GM20000 (cell line): ENCODE results near the gene C1QTNF1.

ENCODE experiments used
- DNase-seq: peaks from one replicate; pipeline ENCODE4 v3.0.0; 2012; ENCODE audit warnings: low spot score
- TF ChIP-seq, protein P1 (sequence below): IDR thresholded peaks from 2 replicates; pipeline ENCODE4 v1.5.1; 2012; ENCODE audit warnings: mild to moderate bottlenecking, control low read depth; ENCODE audit errors: extremely low read depth, missing control alignments

C1QTNF1 gene

DNA sequence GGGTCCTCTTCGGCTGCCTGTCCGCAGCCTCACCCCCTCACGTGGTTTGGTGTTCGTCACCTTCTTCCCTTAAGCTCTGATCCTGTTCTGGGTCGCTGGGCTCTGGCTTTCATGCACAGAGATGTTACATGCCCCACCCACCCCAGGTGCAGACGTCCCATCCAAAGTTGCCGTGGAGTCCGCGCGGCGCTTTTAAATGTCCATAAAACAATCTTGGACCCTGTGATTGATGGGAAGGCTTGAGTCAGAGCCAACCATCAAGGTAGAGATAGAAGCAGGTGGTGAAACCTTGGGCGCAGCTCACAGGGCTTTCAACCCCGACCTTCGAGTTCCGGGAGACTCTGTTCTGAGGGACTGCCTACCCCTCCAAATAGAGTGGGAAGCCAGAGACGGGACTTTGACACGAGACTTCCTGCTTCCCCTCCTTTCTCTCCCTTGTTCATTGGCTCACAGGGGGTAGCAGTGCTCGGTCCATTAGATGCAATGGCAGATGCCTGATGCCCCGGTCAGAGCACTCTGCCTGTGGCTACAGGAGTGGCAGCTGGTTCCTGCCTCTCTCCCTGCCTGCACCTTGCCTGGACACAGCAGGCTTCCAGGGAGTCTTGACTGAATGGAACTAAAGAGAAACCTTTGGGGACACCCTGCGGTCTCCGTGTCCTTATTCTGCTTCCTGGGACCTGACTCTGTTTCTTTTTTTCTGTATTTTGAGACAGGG, 54.7 kb downstream of the C1QTNF1 start:
- TF ChIP-seq, protein P1, sequence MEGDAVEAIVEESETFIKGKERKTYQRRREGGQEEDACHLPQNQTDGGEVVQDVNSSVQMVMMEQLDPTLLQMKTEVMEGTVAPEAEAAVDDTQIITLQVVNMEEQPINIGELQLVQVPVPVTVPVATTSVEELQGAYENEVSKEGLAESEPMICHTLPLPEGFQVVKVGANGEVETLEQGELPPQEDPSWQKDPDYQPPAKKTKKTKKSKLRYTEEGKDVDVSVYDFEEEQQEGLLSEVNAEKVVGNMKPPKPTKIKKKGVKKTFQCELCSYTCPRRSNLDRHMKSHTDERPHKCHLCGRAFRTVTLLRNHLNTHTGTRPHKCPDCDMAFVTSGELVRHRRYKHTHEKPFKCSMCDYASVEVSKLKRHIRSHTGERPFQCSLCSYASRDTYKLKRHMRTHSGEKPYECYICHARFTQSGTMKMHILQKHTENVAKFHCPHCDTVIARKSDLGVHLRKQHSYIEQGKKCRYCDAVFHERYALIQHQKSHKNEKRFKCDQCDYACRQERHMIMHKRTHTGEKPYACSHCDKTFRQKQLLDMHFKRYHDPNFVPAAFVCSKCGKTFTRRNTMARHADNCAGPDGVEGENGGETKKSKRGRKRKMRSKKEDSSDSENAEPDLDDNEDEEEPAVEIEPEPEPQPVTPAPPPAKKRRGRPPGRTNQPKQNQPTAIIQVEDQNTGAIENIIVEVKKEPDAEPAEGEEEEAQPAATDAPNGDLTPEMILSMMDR = no peak
- DNase-seq = no peak

DNA sequence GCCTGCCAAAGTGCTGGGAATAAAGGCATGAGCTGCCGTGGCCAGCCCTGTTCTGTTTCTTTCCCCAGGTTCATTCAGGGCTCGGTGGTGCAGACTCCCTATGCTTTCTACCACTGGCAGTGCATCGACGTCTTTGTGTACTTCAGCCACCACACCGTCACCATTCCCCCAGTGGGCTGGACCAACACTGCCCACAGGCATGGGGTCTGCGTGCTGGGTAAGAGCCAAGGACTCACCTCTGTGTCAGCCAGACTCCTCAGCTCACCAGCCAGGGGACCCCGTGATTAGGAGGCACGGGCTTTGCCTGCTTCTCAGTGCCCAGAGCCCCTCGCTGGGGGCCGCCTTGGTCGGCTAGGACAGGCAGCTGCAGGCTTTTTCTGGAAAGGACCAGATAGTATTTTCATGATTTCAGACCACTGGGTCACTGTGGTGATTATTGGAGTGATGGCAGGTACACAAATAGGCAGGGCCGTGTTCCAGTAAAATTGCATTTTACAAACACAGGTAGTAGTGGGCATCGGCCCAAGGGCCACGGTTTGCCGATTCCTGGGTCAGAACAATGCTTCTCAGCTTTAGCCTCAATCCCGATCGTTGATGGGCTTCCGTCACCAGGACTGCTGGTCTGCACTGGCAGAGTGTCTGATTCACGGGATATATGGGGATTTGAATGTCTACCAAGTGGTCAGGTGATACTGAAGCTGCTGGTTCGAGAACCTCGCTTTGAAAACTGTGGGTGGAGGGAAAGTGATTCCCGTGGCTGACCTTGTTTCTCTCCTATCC, 55.6 kb downstream of the C1QTNF1 start:
- TF ChIP-seq, protein P1 = no peak

DNA sequence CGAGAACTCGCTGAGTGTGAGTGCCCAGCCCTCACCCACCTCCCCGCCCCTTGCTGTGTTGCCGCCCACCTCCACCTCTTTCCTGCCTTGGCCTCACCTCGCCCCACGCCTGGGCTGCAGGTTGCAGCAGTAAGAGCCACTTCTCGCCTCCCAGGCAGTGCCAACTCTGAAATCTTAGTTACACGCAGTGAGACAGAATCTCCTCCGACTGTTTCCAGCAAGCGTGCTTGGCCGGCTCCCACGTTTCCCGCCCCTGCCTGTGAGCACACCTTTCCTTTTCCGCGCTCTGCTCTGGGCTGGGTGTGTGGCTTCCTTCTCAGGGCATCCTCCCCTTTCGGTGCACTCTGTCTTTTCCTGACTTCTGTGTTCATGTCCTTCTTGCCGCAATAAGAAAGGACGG, 56.4 kb downstream of the C1QTNF1 start:
- TF ChIP-seq, protein P1 = no peak
- DNase-seq = no peak

More for the DNA sequence above, 55.6 kb downstream of the C1QTNF1 start:
- DNase-seq = no peak

DNA sequence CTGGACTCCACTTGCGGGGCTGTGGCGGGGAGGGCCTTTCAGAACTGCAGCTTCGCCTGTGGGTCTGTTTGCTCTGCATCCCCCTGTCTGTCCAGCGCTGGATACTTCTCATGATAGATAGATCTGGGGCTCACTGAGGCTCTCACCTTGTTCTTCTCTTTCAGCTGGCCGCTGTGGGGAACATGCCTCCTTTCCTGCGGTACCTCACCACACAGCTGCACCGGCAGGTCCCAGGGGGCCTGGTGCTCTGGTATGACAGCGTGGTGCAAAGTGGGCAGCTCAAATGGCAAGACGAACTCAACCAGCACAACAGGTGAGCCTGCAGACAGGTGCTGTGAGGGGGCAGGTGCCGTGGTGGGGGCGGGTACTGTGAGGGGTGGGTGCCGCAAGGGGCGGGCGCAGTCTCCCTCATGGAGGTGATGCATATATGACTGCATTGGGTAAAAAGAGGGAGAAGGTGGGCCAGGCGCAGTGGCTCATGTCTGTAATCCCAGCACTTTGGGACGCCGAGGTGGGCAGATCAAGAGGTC, 56.9 kb downstream of the C1QTNF1 start:
- no peak for DNase-seq
- TF ChIP-seq, protein P1 = no peak

DNA sequence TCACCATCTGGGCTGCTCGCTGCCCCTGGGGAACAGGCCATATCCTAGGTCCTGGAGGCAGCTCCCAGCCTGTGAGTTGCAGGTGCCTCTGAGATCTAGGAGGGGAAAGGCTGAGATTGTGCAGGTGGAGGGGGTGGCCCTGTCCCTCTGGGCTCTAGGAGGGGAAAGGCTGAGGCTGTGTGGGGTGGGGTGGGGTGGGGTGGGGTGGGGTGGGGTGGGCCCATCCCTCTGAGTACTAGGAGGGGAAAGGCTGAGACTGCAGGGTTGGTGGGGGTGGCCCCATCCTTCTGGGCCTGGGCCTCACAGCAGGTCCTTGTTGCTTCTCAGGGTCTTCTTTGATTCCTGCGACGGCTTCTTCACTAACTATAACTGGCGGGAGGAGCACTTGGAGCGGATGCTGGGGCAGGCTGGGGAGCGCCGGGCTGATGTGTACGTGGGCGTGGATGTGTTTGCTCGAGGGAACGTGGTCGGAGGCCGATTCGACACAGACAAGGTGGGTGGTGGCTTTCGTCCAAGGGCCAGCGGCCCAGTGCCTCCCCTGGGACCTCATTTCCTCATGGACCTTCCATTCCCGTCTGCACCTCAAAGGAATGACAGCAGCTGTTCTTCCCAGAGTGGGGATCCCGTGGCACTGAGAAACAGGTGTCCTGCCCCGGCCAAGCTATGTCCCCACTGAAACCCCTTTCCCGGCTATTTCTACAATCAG, 57.8 kb downstream of the C1QTNF1 start:
- no peak for DNase-seq
- TF ChIP-seq, protein P1 = no peak

DNA sequence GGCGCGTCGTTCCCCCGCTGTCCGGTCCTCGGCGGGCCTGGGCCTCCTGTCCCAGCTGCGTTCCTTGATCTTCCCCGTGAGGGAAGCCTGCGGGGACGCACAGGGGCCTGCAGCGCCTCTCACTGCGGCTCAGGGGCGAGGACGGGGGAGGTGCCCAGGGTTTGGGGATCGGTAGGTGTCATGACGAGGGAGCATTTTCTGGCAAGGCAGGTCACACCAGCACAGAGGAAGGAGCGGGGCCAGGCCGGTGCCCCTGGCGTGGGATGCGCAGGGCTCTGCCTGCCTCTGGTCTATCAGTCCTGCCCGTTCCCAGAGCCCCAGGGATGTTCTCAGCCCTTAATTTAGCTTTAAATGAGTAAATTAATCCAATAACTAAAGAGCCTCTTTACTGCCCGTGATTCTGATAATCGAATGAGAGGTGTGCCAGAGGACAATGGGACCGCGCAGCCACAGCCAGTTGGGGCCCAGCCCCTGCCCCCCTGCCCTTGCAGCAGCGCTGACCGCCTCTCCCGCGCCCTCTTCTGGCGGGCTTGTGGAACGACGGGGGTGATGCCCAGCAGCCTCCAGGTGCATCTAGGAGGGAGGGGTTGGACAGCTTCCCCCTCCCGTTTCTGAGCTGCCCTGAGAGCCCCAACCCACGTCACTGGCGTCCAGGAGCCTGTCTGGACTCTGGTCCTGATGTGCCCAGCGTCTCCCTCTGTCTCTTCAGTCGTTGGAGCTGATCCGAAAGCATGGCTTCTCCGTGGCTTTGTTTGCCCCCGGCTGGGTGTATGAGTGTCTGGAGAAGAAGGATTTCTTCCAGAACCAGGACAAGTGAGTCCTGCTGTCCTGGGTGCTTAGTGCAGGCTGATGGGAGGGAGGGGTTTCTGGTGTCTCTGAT, 58.6 kb downstream of the C1QTNF1 start:
- peak; percentile 83 for DNase-seq
- TF ChIP-seq, protein P1 = peak; percentile 93
